H1 (cell line): ENCODE results near the gene HES3. TPM values are rescaled to one million over a fixed set of nuclear protein-coding genes. Genes with fewer than 3 reads are reported as not detected.

Experiments
- CREB1 ChIP-seq: IDR thresholded peaks from 2 replicates; pipeline ENCODE4 v1.6.1; 2012; ENCODE audit warnings: inconsistent platforms
- JUND ChIP-seq: IDR thresholded peaks from 2 replicates; pipeline ENCODE4 v1.6.1; 2011; ENCODE audit warnings: mild to moderate bottlenecking, improper control_type of control experiment, low read length
- KDM4A ChIP-seq: IDR thresholded peaks from one replicate; pipeline ENCODE4 v1.7.1; 2012; ENCODE audit warnings: low read depth, mild to moderate bottlenecking, moderate library complexity, low read length, inconsistent platforms; ENCODE audit not compliant: severe bottlenecking
- SIN3A ChIP-seq, 2 experiments: IDR thresholded peaks in 1 of 2; conservative IDR thresholded peaks in 1 of 2; 2 replicates each; pipeline ENCODE4 v1.6.1; 2011 to 2012; ENCODE audit warnings: low read length in 2 of 2, improper control_type of control experiment in 1 of 2, low read depth in 1 of 2, mild to moderate bottlenecking in 1 of 2
- polyA plus RNA-seq, 7 experiments: library from polyadenylated mRNA; depleted of rRNA in 3 of 7; stranded (reverse) in 5 of 7; unstranded in 2 of 7; fragments of >200 nt in 5 of 7; fragments of 200-250 nt in 2 of 7; gene quantifications; 1 replicate in 5 of 7; 2 replicates in 1 of 7; 4 replicates in 1 of 7; pipeline versions ENCODE4 v1.2.1 to v1.2.3, GENCODE V29; 2011 to 2013; ENCODE audit warnings: missing spikeins in 2 of 7, mixed read lengths in 2 of 7
- total RNA-seq: library from RNA; stranded (reverse); fragmentation: NEBNext Ultra II Directional; extraction: Animal tissue kit (Norgen Biotek cat#: 25700); gene quantifications from 2 replicates; pipeline ENCODE4 v1.2.1, GENCODE V29; 2021

The HES3 gene
- total and polyA plus RNA-seq, 2 of the 8 experiments (the other 6 are each of a cell fraction or from before 2014, with no cell fraction given): 38.8 to 54.3 TPM

- TF ChIP-seq SIN3A (conservative IDR thresholded peaks at IDR 0.05 in 1 of 2, IDR thresholded peaks at IDR 0.05 in 1 of 2; ENCODE audit: low read depth in 1 of 2, low read length in 2 of 2) (no peak), CREB1 (peak; percentile 92), KDM4A (peak; percentile 52), JUND (peak; percentile 53; the same call in 1 of the 2 replicates)
Observed at GRCh38 chr1:6259491-6260362, 15.7 kb downstream of the HES3 start (continued).
